ENCODE results near the gene SGCD.

Gene SGCD

GRCh38 chr5:156532921-156533320 lies 206.0 kb downstream of the SGCD start:
- no peaks in the 10 kb centered on the region for H3K4me1 Mint-ChIP-seq (ENCODE audit: low read depth)
- H3K9me3 Mint-ChIP-seq: no peaks in the 10 kb centered on the region
- no peak overlapping the region for H3K27ac Mint-ChIP-seq
- no peak for DNase-seq (ENCODE audit: low spot score)
- H3K27me3 Mint-ChIP-seq (ENCODE audit: low read depth): no peaks in the 10 kb centered on the region
- no peak overlapping the region for H3K4me3 Mint-ChIP-seq
- H3K36me3 Mint-ChIP-seq (ENCODE audit: low read depth): no peaks in the 10 kb centered on the region

GRCh38 chr5:156534085-156534484 lies 207.1 kb downstream of the SGCD start:
- DNase-seq (ENCODE audit: low spot score): no peak
- H3K27me3 Mint-ChIP-seq (ENCODE audit: low read depth): no peaks in the 10 kb centered on the region
- no peaks in the 10 kb centered on the region for H3K9me3 Mint-ChIP-seq
- no peak overlapping the region for H3K27ac Mint-ChIP-seq
- H3K4me1 Mint-ChIP-seq (ENCODE audit: low read depth): no peaks in the 10 kb centered on the region
- no peaks in the 10 kb centered on the region for H3K36me3 Mint-ChIP-seq (ENCODE audit: low read depth)
- H3K4me3 Mint-ChIP-seq: no peak overlapping the region

- H3K27me3 Mint-ChIP-seq (ENCODE audit: low read depth): no peaks in the 10 kb centered on the region
- DNase-seq (ENCODE audit: low spot score): no peak
- no peaks in the 10 kb centered on the region for H3K4me1 Mint-ChIP-seq (ENCODE audit: low read depth)
- no peaks in the 10 kb centered on the region for H3K9me3 Mint-ChIP-seq
- H3K36me3 Mint-ChIP-seq (ENCODE audit: low read depth): no peaks in the 10 kb centered on the region
- H3K27ac Mint-ChIP-seq: no peak overlapping the region
- H3K4me3 Mint-ChIP-seq: no peak overlapping the region
Observed at GRCh38 chr5:156534906-156535485, 208.0 kb downstream of the SGCD start.

- Mint-ChIP-seq H3K4me3 (no peak overlapping the region), H3K4me1 (ENCODE audit: low read depth) (no peaks in the 10 kb centered on the region), H3K27ac (no peak overlapping the region), H3K36me3 (ENCODE audit: low read depth) (no peaks in the 10 kb centered on the region), H3K27me3 (ENCODE audit: low read depth) (no peaks in the 10 kb centered on the region), H3K9me3 (no peaks in the 10 kb centered on the region)
- no peak for DNase-seq (ENCODE audit: low spot score)
Observed at GRCh38 chr5:156540491-156540890, 213.5 kb downstream of the SGCD start.

- H3K27ac Mint-ChIP-seq: no peak overlapping the region
- no peak overlapping the region for H3K4me3 Mint-ChIP-seq
- no peak for DNase-seq (ENCODE audit: low spot score)
- H3K4me1 Mint-ChIP-seq (ENCODE audit: low read depth): no peaks in the 10 kb centered on the region
- no peaks in the 10 kb centered on the region for H3K27me3 Mint-ChIP-seq (ENCODE audit: low read depth)
- no peaks in the 10 kb centered on the region for H3K36me3 Mint-ChIP-seq (ENCODE audit: low read depth)
- H3K9me3 Mint-ChIP-seq: no peaks in the 10 kb centered on the region
Observed at GRCh38 chr5:156541582-156541981, 214.6 kb downstream of the SGCD start.

- no peaks in the 10 kb centered on the region for H3K4me1 Mint-ChIP-seq (ENCODE audit: low read depth)
- no peak for DNase-seq (ENCODE audit: low spot score)
- no peak overlapping the region for H3K4me3 Mint-ChIP-seq
- H3K27me3 Mint-ChIP-seq (ENCODE audit: low read depth): no peaks in the 10 kb centered on the region
- no peak overlapping the region for H3K27ac Mint-ChIP-seq
- H3K9me3 Mint-ChIP-seq: no peaks in the 10 kb centered on the region
- H3K36me3 Mint-ChIP-seq (ENCODE audit: low read depth): no peaks in the 10 kb centered on the region
Observed at GRCh38 chr5:156543348-156544145, 216.6 kb downstream of the SGCD start.

- Mint-ChIP-seq H3K36me3 (ENCODE audit: low read depth) (no peaks in the 10 kb centered on the region), H3K27me3 (ENCODE audit: low read depth) (no peaks in the 10 kb centered on the region), H3K9me3 (no peaks in the 10 kb centered on the region), H3K4me3 (no peak overlapping the region), H3K27ac (no peak overlapping the region), H3K4me1 (ENCODE audit: low read depth) (no peaks in the 10 kb centered on the region)
- DNase-seq (ENCODE audit: low spot score): no peak
Observed at GRCh38 chr5:156552855-156553358, 225.9 kb downstream of the SGCD start.

- DNase-seq (ENCODE audit: low spot score): no peak
- Mint-ChIP-seq H3K4me3 (no peak overlapping the region), H3K9me3 (no peaks in the 10 kb centered on the region), H3K27me3 (ENCODE audit: low read depth) (no peaks in the 10 kb centered on the region), H3K27ac (no peak overlapping the region), H3K4me1 (ENCODE audit: low read depth) (no peaks in the 10 kb centered on the region), H3K36me3 (ENCODE audit: low read depth) (no peaks in the 10 kb centered on the region)
Observed at GRCh38 chr5:156556666-156557406, 229.9 kb downstream of the SGCD start.

GRCh38 chr5:156560002-156560401 lies 233.0 kb downstream of the SGCD start:
- no peak overlapping the region for H3K4me3 Mint-ChIP-seq
- H3K27me3 Mint-ChIP-seq (ENCODE audit: low read depth): no peaks in the 10 kb centered on the region
- no peaks in the 10 kb centered on the region for H3K9me3 Mint-ChIP-seq
- no peaks in the 10 kb centered on the region for H3K36me3 Mint-ChIP-seq (ENCODE audit: low read depth)
- H3K27ac Mint-ChIP-seq: no peak overlapping the region
- DNase-seq (ENCODE audit: low spot score): no peak
- no peaks in the 10 kb centered on the region for H3K4me1 Mint-ChIP-seq (ENCODE audit: low read depth)

- no peak overlapping the region for H3K4me3 Mint-ChIP-seq
- no peak overlapping the region for H3K27ac Mint-ChIP-seq
- no peaks in the 10 kb centered on the region for H3K9me3 Mint-ChIP-seq
- H3K27me3 Mint-ChIP-seq (ENCODE audit: low read depth): no peaks in the 10 kb centered on the region
- DNase-seq (ENCODE audit: low spot score): no peak
- no peaks in the 10 kb centered on the region for H3K4me1 Mint-ChIP-seq (ENCODE audit: low read depth)
- no peaks in the 10 kb centered on the region for H3K36me3 Mint-ChIP-seq (ENCODE audit: low read depth)
Observed at GRCh38 chr5:156561651-156562050, 234.7 kb downstream of the SGCD start.

GRCh38 chr5:156570615-156571014 lies 243.7 kb downstream of the SGCD start:
- H3K4me3 Mint-ChIP-seq: no peak overlapping the region
- no peaks in the 10 kb centered on the region for H3K36me3 Mint-ChIP-seq (ENCODE audit: low read depth)
- H3K27me3 Mint-ChIP-seq (ENCODE audit: low read depth): no peaks in the 10 kb centered on the region
- DNase-seq (ENCODE audit: low spot score): no peak
- H3K27ac Mint-ChIP-seq: no peak overlapping the region
- no peaks in the 10 kb centered on the region for H3K9me3 Mint-ChIP-seq
- H3K4me1 Mint-ChIP-seq (ENCODE audit: low read depth): no peaks in the 10 kb centered on the region

GRCh38 chr5:156581725-156582124 lies 254.8 kb downstream of the SGCD start:
- no peaks in the 10 kb centered on the region for H3K4me1 Mint-ChIP-seq (ENCODE audit: low read depth)
- no peak overlapping the region for H3K27ac Mint-ChIP-seq
- H3K36me3 Mint-ChIP-seq (ENCODE audit: low read depth): no peaks in the 10 kb centered on the region
- H3K9me3 Mint-ChIP-seq: no peaks in the 10 kb centered on the region
- H3K4me3 Mint-ChIP-seq: no peak overlapping the region
- DNase-seq (ENCODE audit: low spot score): no peak
- H3K27me3 Mint-ChIP-seq (ENCODE audit: low read depth): peaks cover 6% of the 10 kb centered on the region

GRCh38 chr5:156582193-156582598 lies 255.2 kb downstream of the SGCD start:
- DNase-seq (ENCODE audit: low spot score): no peak
- Mint-ChIP-seq H3K36me3 (ENCODE audit: low read depth) (no peaks in the 10 kb centered on the region), H3K27ac (no peak overlapping the region), H3K27me3 (ENCODE audit: low read depth) (peaks cover 6% of the 10 kb centered on the region), H3K4me3 (no peak overlapping the region), H3K4me1 (ENCODE audit: low read depth) (no peaks in the 10 kb centered on the region), H3K9me3 (no peaks in the 10 kb centered on the region)

GRCh38 chr5:156584871-156585270 lies 257.9 kb downstream of the SGCD start:
- H3K4me3 Mint-ChIP-seq: no peak overlapping the region
- no peaks in the 10 kb centered on the region for H3K9me3 Mint-ChIP-seq
- H3K27ac Mint-ChIP-seq: no peak overlapping the region
- no peak for DNase-seq (ENCODE audit: low spot score)
- H3K27me3 Mint-ChIP-seq (ENCODE audit: low read depth): peaks cover 11% of the 10 kb centered on the region
- no peaks in the 10 kb centered on the region for H3K36me3 Mint-ChIP-seq (ENCODE audit: low read depth)
- no peaks in the 10 kb centered on the region for H3K4me1 Mint-ChIP-seq (ENCODE audit: low read depth)

All from T-helper 2 cell treated with Interferon-gamma antibody and Interleukin-4, amounts not matched to agents 5 μg/mL and 100 μg/mL, for 36 hours (primary cell).